Body of pancreas (tissue), 4 donors: ENCODE measurements around the gene EXD3. TPM values are rescaled to one million over a fixed set of nuclear protein-coding genes. Genes with fewer than 3 reads are reported as not detected.
A peak's percentile ranks its signal among the peaks of the same experiment; 100 is the strongest.
"Not testable (repeated sequence)": the region's sequence is repeated elsewhere in the genome, so short reads cannot be mapped to it uniquely, and the experiment has no call there.

Experiments
- ATAC-seq: fragments of 150-250 bp; one replicate; pipeline ENCODE4 v1.9.1; 2016
- DNase-seq, 4 donors: peaks; one replicate each; pipeline ENCODE4 v3.0.0-alpha.2; 2019
- H3K27ac ChIP-seq, 4 donors: fragments of 200-600 bp; sonication (generic); 1 replicate in 3 of 4; 2 replicates in 1 of 4; pipeline versions ENCODE4 v1.5.1 to v1.6.1; 2016 to 2019; ENCODE audit warnings: mild to moderate bottlenecking in 1 of 4, mixed read lengths in 1 of 4, moderate library complexity in 1 of 4
- H3K27me3 ChIP-seq, 2 donors: fragments of 200-600 bp; sonication (generic); one replicate each; pipeline ENCODE4 v1.6.0; 2016; ENCODE audit warnings: mild to moderate bottlenecking in 1 of 2
- H3K36me3 ChIP-seq, 2 donors: fragments of 200-600 bp; sonication (generic); replicated peaks in 1 of 2; 2 replicates each; pipeline ENCODE4 v1.5.1; 2016; ENCODE audit warnings: low read depth in 2 of 2; ENCODE audit not compliant: insufficient read depth in 1 of 2
- H3K4me1 ChIP-seq: fragments of 200-600 bp; sonication (generic); one replicate; pipeline ENCODE4 v1.6.0; 2016
- H3K4me3 ChIP-seq, 2 donors: fragments of 200-600 bp; sonication (generic); 1 replicate in 1 of 2; 2 replicates in 1 of 2; pipeline ENCODE4 v1.5.1; 2016 to 2019
- H3K9me3 ChIP-seq, 3 donors: fragments of 200-600 bp; sonication (generic); 1 replicate in 2 of 3; 2 replicates in 1 of 3; pipeline ENCODE4 v1.5.1; 2016
- POLR2A ChIP-seq, 3 donors: fragments of 450-650 bp; IDR thresholded peaks; one replicate each; pipeline ENCODE4 v1.6.1; 2016; ENCODE audit warnings: antibody characterized with exemption in 3 of 3, mild to moderate bottlenecking in 2 of 3
- WGBS, 2 donors: methylation state at CpG; one replicate each; pipeline ENCODE4 v1.1.5; 2017; 5-methylcytosine and 5-hydroxymethylcytosine counted together
- intact Hi-C: fragments of 100-400 bp; cut with DNase I; formaldehyde crosslinking; loops from one replicate; pipeline ENCODE4 v1.15.1; 2023
- total RNA-seq, 2 donors: library from RNA; depleted of rRNA; stranded (reverse); fragments of >200 nt; gene quantifications; one replicate each; pipeline ENCODE4 v1.1.0, GENCODE V29; 2016
- TF ChIP-seq, protein P1 (sequence below), 7 experiments: fragments of 450-650 bp in 4 of 7; fragments of 200-600 bp in 3 of 7; sonication (generic) in 3 of 7; IDR thresholded peaks; one replicate each; pipeline ENCODE4 v1.5.1; 2016 to 2019; ENCODE audit warnings: antibody characterized with exemption in 7 of 7

Gene EXD3
- total RNA-seq, 2 donors from 2014 or later, result 23.3 to 34.9 TPM

DNA sequence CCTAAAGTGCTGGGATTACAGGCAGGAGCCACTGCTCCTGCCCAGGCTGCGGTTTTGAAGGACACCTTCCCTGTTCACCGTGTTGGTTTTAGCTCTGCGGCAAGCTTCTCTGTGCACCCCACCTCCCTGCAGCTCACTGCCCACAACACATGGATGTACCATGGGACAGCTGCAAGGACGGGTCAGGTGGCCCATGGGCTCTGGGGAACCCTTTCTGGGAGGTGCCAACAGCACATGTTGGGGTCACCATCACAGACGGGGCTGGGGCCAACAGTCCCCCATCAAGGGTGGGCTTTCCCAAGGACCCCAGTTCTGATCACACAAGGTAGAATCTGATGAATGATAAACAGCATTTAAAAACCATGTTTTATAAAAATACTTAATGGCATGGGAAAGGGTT lies 7.5 kb downstream of the EXD3 start:
- ATAC-seq, result no peak

DNA sequence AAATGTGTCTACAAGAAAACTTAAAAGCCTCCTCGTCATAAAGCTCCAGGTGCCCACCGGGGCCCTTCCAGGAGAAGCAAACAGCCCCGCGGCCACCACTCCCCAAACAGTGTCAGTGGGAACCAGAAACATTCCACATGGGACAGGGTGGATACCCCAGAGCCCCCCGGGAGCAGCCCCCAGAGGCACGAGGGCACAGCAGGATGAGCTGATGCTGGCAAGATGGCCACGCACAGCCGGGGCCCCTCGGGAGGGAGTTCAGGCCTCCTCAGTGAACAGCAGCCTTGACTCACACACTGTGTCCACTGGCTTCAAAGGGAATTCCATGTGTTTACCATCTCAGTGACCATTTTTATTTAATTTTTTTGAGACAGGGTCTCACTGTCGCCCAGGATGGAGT lies 10.5 kb downstream of the EXD3 start:
- Histone ChIP-seq H3K27me3 (no peaks in the 10 kb centered on the region), H3K4me3 (no peak overlapping the region), H3K4me1 (peaks cover 20% of the 10 kb centered on the region), H3K9me3 (no peaks in the 10 kb centered on the region), H3K36me3 (no peaks in the 10 kb centered on the region), H3K27ac (peak overlapping the region in 3 of 4 donors; percentile 66 to 93 (median 91))
- no peak for ATAC-seq
- no peak for TF ChIP-seq POLR2A (IDR thresholded peaks at IDR 0.05)
- TF ChIP-seq, protein P1, sequence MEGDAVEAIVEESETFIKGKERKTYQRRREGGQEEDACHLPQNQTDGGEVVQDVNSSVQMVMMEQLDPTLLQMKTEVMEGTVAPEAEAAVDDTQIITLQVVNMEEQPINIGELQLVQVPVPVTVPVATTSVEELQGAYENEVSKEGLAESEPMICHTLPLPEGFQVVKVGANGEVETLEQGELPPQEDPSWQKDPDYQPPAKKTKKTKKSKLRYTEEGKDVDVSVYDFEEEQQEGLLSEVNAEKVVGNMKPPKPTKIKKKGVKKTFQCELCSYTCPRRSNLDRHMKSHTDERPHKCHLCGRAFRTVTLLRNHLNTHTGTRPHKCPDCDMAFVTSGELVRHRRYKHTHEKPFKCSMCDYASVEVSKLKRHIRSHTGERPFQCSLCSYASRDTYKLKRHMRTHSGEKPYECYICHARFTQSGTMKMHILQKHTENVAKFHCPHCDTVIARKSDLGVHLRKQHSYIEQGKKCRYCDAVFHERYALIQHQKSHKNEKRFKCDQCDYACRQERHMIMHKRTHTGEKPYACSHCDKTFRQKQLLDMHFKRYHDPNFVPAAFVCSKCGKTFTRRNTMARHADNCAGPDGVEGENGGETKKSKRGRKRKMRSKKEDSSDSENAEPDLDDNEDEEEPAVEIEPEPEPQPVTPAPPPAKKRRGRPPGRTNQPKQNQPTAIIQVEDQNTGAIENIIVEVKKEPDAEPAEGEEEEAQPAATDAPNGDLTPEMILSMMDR (IDR thresholded peaks at IDR 0.05), result no peak
- 75 to 82% methylated on average over 7 to 10 of the region's 10 CpGs for WGBS, 2 donors
- no peak for DNase-seq
- intact Hi-C loops, result loop anchor here (10.0 kb wide), 1 partner anchor 98 kb away; no protein-coding TSS in a partner anchor

More for the DNA sequence above, 7.5 kb downstream of the EXD3 start:
- Histone ChIP-seq H3K4me1 (peaks cover 17% of the 10 kb centered on the region), H3K4me3 (no peak overlapping the region), H3K36me3 (no peaks in the 10 kb centered on the region), H3K27ac (no peak overlapping the region), H3K9me3 (no peaks in the 10 kb centered on the region), H3K27me3 (no peaks in the 10 kb centered on the region)
- 82 to 83% methylated on average over 2 to 5 of the region's 5 CpGs for WGBS, 2 donors
- TF ChIP-seq, protein P1 (IDR thresholded peaks at IDR 0.05), result no peak
- TF ChIP-seq POLR2A (IDR thresholded peaks at IDR 0.05), result no peak
- intact Hi-C loops, result loop anchor here (10.0 kb wide), 1 partner anchor 101 kb away; no protein-coding TSS in a partner anchor
- DNase-seq, result no peak

DNA sequence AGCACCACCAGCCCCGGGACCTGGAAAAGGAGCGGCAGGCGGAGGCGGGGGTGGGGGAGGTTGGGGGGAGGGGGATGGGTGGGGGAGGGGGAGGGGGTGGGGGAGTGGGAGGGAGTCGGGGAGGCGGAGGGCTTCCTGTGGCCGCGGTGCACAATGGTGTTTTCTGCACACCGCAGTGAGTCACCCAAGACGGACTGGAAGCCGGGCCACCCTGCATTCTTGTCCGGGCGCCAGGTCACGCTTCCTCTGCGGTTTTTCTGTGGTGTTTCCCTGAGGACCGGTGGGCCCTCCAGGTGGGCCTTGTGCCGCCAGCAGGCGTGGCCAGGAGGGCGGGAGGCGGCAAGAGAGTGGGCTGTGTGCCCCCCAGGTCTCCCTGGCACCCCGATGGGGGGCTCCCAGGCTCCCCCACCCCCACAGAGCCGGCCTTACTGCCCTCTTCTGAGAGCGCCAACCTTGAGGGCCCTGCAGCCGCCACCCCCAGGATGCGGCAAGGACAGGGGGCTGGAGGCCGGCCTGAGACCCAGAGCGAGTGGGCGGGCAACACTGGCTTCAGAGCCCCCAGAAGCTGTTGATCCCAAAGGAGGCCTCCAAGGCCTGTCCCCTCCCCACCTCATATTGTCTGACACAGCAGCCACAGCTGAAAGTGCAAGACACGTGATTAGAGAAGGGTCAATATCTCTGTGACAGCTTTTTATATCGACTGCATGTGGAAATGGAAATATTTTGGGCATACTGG lies 11.1 kb downstream of the EXD3 start:
- DNase-seq (peak; percentile 76 to 88 (median 84)), ATAC-seq (peak; percentile 70)
- no peaks in the 10 kb centered on the region for H3K27me3 ChIP-seq
- 59 to 61% methylated on average over 24 to 29 of the region's 30 CpGs for WGBS, 2 donors
- no peak overlapping the region for H3K4me3 ChIP-seq
- TF ChIP-seq, protein P1 (IDR thresholded peaks at IDR 0.05), result no peak
- TF ChIP-seq POLR2A (IDR thresholded peaks at IDR 0.05), result peak in 1 of 3 donors; percentile 19
- no peaks in the 10 kb centered on the region for H3K36me3 ChIP-seq
- intact Hi-C loops, result loop anchor here (10.0 kb wide), 1 partner anchor 97 kb away; no protein-coding TSS in a partner anchor
- peaks cover 26% of the 10 kb centered on the region for H3K4me1 ChIP-seq
- no peaks in the 10 kb centered on the region for H3K9me3 ChIP-seq
- peak overlapping the region; percentile 45 to 93 (median 78) for H3K27ac ChIP-seq

DNA sequence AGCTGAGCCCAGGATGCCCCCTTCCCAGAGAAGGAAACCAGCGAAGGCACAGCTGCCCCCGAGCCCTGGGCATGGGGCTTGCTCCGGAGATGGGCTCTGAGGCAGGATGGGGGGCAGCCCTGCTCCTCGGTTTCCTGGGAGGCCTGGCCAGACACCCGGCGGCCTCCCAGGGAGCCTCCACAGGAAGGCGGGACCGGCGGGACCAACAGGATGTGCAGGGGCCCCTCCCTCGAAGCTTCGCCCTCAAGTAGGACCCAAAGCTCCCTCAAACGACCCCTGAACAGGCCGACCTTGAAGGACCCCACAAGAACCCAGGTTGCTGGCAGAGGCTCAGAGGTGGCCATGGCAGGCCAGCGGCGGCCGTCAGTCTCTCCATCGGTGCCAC lies 11.7 kb downstream of the EXD3 start:
- peak; percentile 5 for ATAC-seq
- intact Hi-C loops, result loop anchor here (10.0 kb wide), 1 partner anchor 96 kb away; no protein-coding TSS in a partner anchor
- Histone ChIP-seq H3K27ac (peak overlapping the region; percentile 47 to 93 (median 78)), H3K9me3 (no peaks in the 10 kb centered on the region), H3K27me3 (no peaks in the 10 kb centered on the region), H3K36me3 (no peaks in the 10 kb centered on the region), H3K4me1 (peaks cover 32% of the 10 kb centered on the region), H3K4me3 (no peak overlapping the region)
- no peak for DNase-seq
- TF ChIP-seq POLR2A (IDR thresholded peaks at IDR 0.05), result no peak
- 65 to 76% methylated on average over 3 to 14 of the region's 17 CpGs for WGBS, 2 donors

DNA sequence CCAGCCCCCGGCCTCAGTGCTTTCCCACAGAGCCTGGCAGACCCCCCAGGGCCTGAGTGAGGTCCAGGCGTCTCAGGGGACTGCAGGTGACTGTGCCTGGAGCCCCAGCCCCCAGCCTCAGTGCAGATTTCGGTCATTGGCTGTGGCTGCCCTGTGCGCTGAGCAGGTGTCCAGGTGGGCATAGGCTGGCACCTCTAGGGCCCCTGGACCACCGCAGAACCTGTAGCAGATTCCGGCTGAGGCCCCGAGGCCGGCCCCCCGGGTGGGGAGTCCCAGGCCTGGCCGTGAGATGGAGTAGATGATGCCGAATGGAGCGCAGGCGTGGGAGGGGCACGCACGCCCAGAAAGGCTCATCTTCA lies 12.1 kb downstream of the EXD3 start:
- Histone ChIP-seq H3K9me3 (no peaks in the 10 kb centered on the region), H3K27me3 (no peaks in the 10 kb centered on the region), H3K4me1 (peaks cover 32% of the 10 kb centered on the region), H3K27ac (peak overlapping the region; percentile 47 to 93 (median 78)), H3K4me3 (no peak overlapping the region), H3K36me3 (no peaks in the 10 kb centered on the region)
- 82% methylated on average over 15 of the region's 15 CpGs; no CpG with 5 or more reads in 1 of the 2 donors for WGBS, 2 donors
- DNase-seq, result no peak
- intact Hi-C loops, result loop anchor here (10.0 kb wide), 1 partner anchor 96 kb away; no protein-coding TSS in a partner anchor
- no peak for ATAC-seq
- TF ChIP-seq, protein P1 (IDR thresholded peaks at IDR 0.05), result no peak
- TF ChIP-seq POLR2A (IDR thresholded peaks at IDR 0.05), result peak in 1 of 3 donors; percentile 23

DNA sequence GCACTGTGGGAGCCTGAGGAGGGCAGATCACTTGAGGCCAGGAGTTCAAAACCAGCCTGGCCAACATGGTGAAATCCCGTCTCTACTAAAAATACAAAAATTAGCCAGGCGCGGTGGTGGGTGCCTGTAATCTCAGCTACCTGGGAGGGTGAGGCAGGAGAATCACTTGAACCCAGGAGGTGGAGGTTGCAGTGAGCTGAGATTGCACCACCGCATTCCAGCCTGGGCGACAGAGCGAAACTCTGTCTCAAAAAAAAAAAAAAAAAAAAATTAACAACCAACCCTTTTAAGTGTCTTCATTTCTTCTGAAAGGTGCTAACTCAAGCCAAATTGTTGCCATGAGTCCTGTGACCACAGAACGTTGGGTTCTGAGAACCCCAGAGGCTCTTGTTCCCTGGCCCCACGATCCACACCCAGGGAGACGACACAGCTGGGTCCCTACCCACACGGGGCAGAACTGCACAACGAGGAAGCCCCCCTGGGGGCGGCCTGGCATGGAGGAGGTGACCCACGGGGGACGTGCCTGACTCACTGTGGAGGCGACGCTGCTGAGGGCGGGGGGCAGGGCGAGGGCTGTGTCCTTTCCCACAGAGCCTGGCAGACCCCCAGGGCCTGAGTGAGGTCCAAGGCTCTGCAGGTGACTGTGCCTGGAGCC lies 12.6 kb downstream of the EXD3 start:
- WGBS, 2 donors, result 53 to 57% methylated on average over 12 to 18 of the region's 18 CpGs
- peak; percentile 22 for ATAC-seq
- not testable (repeated sequence) for H3K9me3 ChIP-seq, H3K36me3 ChIP-seq, H3K4me3 ChIP-seq, H3K27me3 ChIP-seq
- Histone ChIP-seq H3K27ac (peak overlapping the region; percentile 47 to 93 (median 78)), H3K4me1 (peaks cover 32% of the 10 kb centered on the region)
- peak in 3 of 4 donors; percentile 39 to 50 (median 45) for DNase-seq
- intact Hi-C loops, result loop anchor here (10.0 kb wide), 1 partner anchor 96 kb away; no protein-coding TSS in a partner anchor
